Activated B cell treated with CpG ODN at 0.5 μM for 24 hours (primary cell): ENCODE results near the gene BOD1. TPM values are rescaled to one million over a fixed set of nuclear protein-coding genes. Genes with fewer than 3 reads are reported as not detected.

Source experiments
- ATAC-seq: fragments of 200-7000 bp; cut with Tn5 transposase; one replicate; pipeline ENCODE4 v1.10.0; 2021; ENCODE audit warnings: low read depth, mild to moderate bottlenecking, moderate library complexity
- CTCF ChIA-PET: fragments of 350-600 bp; sonication (Branson Sonifier 250); formaldehyde crosslinking; loops from one replicate; lab custom pipeline; 2021; ENCODE audit warnings: antibody characterized with exemption; lab: Charles Lee
- POLR2A ChIA-PET: fragments of 350-600 bp; sonication (Branson Sonifier 250); formaldehyde crosslinking; loops from one replicate; lab custom pipeline; 2021; ENCODE audit warnings: antibody characterized with exemption; lab: Charles Lee
- DNase-seq: peaks from one replicate; pipeline ENCODE4 v3.0.0; 2022
- H3K27ac Mint-ChIP-seq: one replicate; pipeline ENCODE4 v1.8.0; 2020; ENCODE audit warnings: mixed read lengths
- H3K27me3 Mint-ChIP-seq: one replicate; pipeline ENCODE4 v1.8.0; 2021; ENCODE audit warnings: mixed read lengths
- H3K36me3 Mint-ChIP-seq: one replicate; pipeline ENCODE4 v1.8.0; 2021; ENCODE audit warnings: low read depth, mixed read lengths
- H3K4me1 Mint-ChIP-seq: one replicate; pipeline ENCODE4 v1.8.0; 2021; ENCODE audit warnings: mixed read lengths
- H3K4me3 Mint-ChIP-seq: one replicate; pipeline ENCODE4 v1.8.0; 2020; ENCODE audit warnings: mild to moderate bottlenecking, mixed read lengths
- H3K9me3 Mint-ChIP-seq: one replicate; pipeline ENCODE4 v1.8.0; 2020; ENCODE audit warnings: mixed read lengths
- intact Hi-C: fragments of 100-400 bp; cut with micrococcal nuclease; formaldehyde crosslinking; loops from one replicate; pipeline ENCODE4 v1.15.1; 2024
- total RNA-seq: library from RNA; stranded (reverse); gene quantifications from 2 replicates; pipeline ENCODE4 v1.2.3, GENCODE V29; 2022
- TF ChIP-seq, protein P1 (sequence below): fragments of 200-600 bp; IDR thresholded peaks from one replicate; pipeline ENCODE4 v1.8.0; 2022; ENCODE audit warnings: antibody characterized with exemption, mild to moderate bottlenecking

The BOD1 gene
- total RNA-seq, 1 donor from 2014 or later = 32.4 TPM

DNA sequence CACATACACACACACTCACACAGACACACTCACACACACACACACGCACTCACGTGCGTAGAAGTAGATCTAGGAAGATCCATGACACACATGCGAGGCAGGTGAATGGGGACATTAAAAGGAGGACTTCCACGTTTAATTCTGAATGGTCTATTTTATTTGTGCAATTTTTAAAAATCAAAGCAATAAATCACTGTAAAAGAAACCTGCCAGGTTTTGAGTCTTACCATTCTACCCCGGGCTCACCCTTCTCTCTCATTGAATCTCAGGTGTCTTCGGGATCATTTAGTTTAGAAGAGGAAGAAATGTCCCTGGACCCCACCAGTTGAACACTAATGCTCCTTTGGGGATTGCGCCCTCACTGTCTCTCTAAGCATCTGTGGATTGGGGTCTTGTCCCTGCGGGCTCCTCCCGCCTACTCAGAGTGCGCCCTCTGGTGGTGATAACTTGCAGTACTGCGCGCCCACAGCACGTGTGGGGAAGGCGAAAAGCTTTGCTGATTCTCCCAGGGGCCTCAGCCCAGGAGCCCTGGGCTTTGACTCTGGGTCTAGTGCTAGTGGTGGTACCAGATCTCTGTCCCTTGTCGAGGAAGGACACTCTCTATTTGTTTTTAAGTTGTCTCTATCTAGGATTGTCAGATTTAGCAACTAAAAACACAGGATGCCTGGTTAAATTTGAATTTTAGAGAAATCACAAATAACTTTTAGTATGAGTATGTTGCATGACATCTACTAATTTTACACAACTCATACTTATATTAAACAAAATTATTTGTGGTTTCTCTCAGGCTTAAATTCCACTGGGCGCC, 34.8 kb downstream of the BOD1 start:
- intact Hi-C loops = no loop called here
- Mint-ChIP-seq H3K27ac (no peak overlapping the region), H3K9me3 (peaks cover 30% of the 10 kb centered on the region), H3K27me3 (peaks cover 12% of the 10 kb centered on the region), H3K4me1 (no peaks in the 10 kb centered on the region), H3K4me3 (no peak overlapping the region), H3K36me3 (no peaks in the 10 kb centered on the region)
- no peak for DNase-seq
- CTCF ChIA-PET = no interaction called here
- no peak for ATAC-seq
- POLR2A ChIA-PET = no interaction called here
- TF ChIP-seq, protein P1, sequence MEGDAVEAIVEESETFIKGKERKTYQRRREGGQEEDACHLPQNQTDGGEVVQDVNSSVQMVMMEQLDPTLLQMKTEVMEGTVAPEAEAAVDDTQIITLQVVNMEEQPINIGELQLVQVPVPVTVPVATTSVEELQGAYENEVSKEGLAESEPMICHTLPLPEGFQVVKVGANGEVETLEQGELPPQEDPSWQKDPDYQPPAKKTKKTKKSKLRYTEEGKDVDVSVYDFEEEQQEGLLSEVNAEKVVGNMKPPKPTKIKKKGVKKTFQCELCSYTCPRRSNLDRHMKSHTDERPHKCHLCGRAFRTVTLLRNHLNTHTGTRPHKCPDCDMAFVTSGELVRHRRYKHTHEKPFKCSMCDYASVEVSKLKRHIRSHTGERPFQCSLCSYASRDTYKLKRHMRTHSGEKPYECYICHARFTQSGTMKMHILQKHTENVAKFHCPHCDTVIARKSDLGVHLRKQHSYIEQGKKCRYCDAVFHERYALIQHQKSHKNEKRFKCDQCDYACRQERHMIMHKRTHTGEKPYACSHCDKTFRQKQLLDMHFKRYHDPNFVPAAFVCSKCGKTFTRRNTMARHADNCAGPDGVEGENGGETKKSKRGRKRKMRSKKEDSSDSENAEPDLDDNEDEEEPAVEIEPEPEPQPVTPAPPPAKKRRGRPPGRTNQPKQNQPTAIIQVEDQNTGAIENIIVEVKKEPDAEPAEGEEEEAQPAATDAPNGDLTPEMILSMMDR = no peak

- no peak for DNase-seq
- Mint-ChIP-seq H3K4me3 (no peak overlapping the region), H3K27me3 (peaks cover 13% of the 10 kb centered on the region)
These were observed 37.4 kb downstream of the BOD1 start for GRCh38 chr5:173578947-173579615.

GRCh38 chr5:173577817-173578216, 38.6 kb downstream of the BOD1 start:
- no peak overlapping the region for H3K27ac Mint-ChIP-seq
- H3K27me3 Mint-ChIP-seq = peaks cover 12% of the 10 kb centered on the region
- peaks cover 4% of the 10 kb centered on the region for H3K4me1 Mint-ChIP-seq
- intact Hi-C loops = no loop called here
- ChIA-PET CTCF (no interaction called here), POLR2A (no interaction called here)
- H3K9me3 Mint-ChIP-seq = peaks cover 11% of the 10 kb centered on the region
- ATAC-seq (no peak), DNase-seq (no peak)
- H3K4me3 Mint-ChIP-seq = no peak overlapping the region
- no peaks in the 10 kb centered on the region for H3K36me3 Mint-ChIP-seq
- TF ChIP-seq, protein P1 = no peak

More at GRCh38 chr5:173578947-173579615, 37.4 kb downstream of the BOD1 start:
- H3K9me3 Mint-ChIP-seq = peaks cover 11% of the 10 kb centered on the region
- H3K27ac Mint-ChIP-seq = no peak overlapping the region
- TF ChIP-seq, protein P1 = no peak
- ATAC-seq = no peak
- ChIA-PET CTCF (interaction anchor here (1.2 kb wide), 1 partner anchor 9 kb away, joined by 3 read pairs; no protein-coding TSS in a partner anchor), POLR2A (interaction anchor here (0.5 kb wide), 1 partner anchor 162 kb away, joined by 7 read pairs; no protein-coding TSS in a partner anchor)
- intact Hi-C loops = no loop called here
- no peaks in the 10 kb centered on the region for H3K36me3 Mint-ChIP-seq
- H3K4me1 Mint-ChIP-seq = no peaks in the 10 kb centered on the region

DNA sequence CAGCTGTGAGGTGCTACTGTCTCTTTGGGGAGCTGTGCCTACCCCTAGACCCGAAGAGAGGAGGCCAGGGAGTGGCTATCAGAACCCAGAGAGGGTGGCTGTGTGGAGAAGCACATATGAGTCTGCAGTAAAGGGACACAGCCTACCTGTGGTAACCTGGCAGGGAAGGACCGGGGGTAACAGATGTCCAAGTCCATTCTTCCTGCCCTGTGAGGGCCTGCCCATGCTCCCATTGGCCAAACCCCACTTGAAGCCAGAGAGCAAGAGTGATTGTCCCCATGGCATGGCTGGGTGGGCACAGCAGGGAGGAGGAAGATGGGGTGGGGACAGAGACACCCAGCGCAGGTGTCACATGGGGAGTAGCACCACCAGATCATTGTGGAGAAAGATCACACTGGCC, 39.3 kb downstream of the BOD1 start:
- ChIA-PET POLR2A (no interaction called here), CTCF (no interaction called here)
- Mint-ChIP-seq H3K27me3 (peaks cover 16% of the 10 kb centered on the region), H3K9me3 (peaks cover 11% of the 10 kb centered on the region), H3K4me3 (no peak overlapping the region), H3K36me3 (no peaks in the 10 kb centered on the region), H3K4me1 (peaks cover 7% of the 10 kb centered on the region), H3K27ac (no peak overlapping the region)
- ATAC-seq (no peak), DNase-seq (no peak)
- TF ChIP-seq, protein P1 = no peak
- intact Hi-C loops = no loop called here

GRCh38 chr5:173575985-173576384, 40.5 kb downstream of the BOD1 start:
- Mint-ChIP-seq H3K27ac (no peak overlapping the region), H3K4me1 (peaks cover 7% of the 10 kb centered on the region), H3K4me3 (no peak overlapping the region), H3K9me3 (peaks cover 11% of the 10 kb centered on the region), H3K27me3 (peaks cover 15% of the 10 kb centered on the region), H3K36me3 (no peaks in the 10 kb centered on the region)
- no peak for DNase-seq
- no peak for ATAC-seq
- CTCF ChIA-PET = no interaction called here
- POLR2A ChIA-PET = no interaction called here
- intact Hi-C loops = no loop called here
- TF ChIP-seq, protein P1 = no peak
